ENCODE measurements around the gene PDE4D. TPM values are rescaled to one million over a fixed set of nuclear protein-coding genes. Genes with fewer than 3 reads are reported as not detected.
A peak's percentile ranks its signal among the peaks of the same experiment; 100 is the strongest.

Gene PDE4D
- total RNA-seq, 1 donor from 2014 or later, result 13.2 TPM

GRCh38 chr5:59218424-59219045 is 675.0 kb downstream of the PDE4D start:
- no peaks in the 10 kb centered on the region for H3K9me3 Mint-ChIP-seq (ENCODE audit: unreplicated experiment)
- no peak for DNase-seq
- H3K27ac Mint-ChIP-seq (ENCODE audit: unreplicated experiment), result no peak overlapping the region
- TF ChIP-seq CTCF (IDR thresholded peaks at IDR 0.05; ENCODE audit: partially characterized antibody, unreplicated experiment), result peak; percentile 63
- H3K4me1 Mint-ChIP-seq (ENCODE audit: low read depth, unreplicated experiment), result peaks cover 14% of the 10 kb centered on the region
- no peaks in the 10 kb centered on the region for H3K36me3 Mint-ChIP-seq (ENCODE audit: unreplicated experiment)
- H3K27me3 Mint-ChIP-seq (ENCODE audit: unreplicated experiment), result no peaks in the 10 kb centered on the region
- H3K4me3 Mint-ChIP-seq (ENCODE audit: unreplicated experiment), result no peak overlapping the region

GRCh38 chr5:59216841-59217240 is 676.7 kb downstream of the PDE4D start:
- H3K9me3 Mint-ChIP-seq (ENCODE audit: unreplicated experiment), result no peaks in the 10 kb centered on the region
- peaks cover 5% of the 10 kb centered on the region for H3K4me1 Mint-ChIP-seq (ENCODE audit: low read depth, unreplicated experiment)
- DNase-seq, result no peak
- H3K36me3 Mint-ChIP-seq (ENCODE audit: unreplicated experiment), result no peaks in the 10 kb centered on the region
- no peaks in the 10 kb centered on the region for H3K27me3 Mint-ChIP-seq (ENCODE audit: unreplicated experiment)
- H3K4me3 Mint-ChIP-seq (ENCODE audit: unreplicated experiment), result no peak overlapping the region
- H3K27ac Mint-ChIP-seq (ENCODE audit: unreplicated experiment), result no peak overlapping the region
- no peak for TF ChIP-seq CTCF (IDR thresholded peaks at IDR 0.05; ENCODE audit: partially characterized antibody, unreplicated experiment)

GRCh38 chr5:59212596-59212995 is 680.9 kb downstream of the PDE4D start:
- no peak for TF ChIP-seq CTCF (IDR thresholded peaks at IDR 0.05; ENCODE audit: partially characterized antibody, unreplicated experiment)
- H3K4me1 Mint-ChIP-seq (ENCODE audit: low read depth, unreplicated experiment), result no peaks in the 10 kb centered on the region
- no peak for DNase-seq
- H3K9me3 Mint-ChIP-seq (ENCODE audit: unreplicated experiment), result no peaks in the 10 kb centered on the region
- no peak overlapping the region for H3K27ac Mint-ChIP-seq (ENCODE audit: unreplicated experiment)
- H3K27me3 Mint-ChIP-seq (ENCODE audit: unreplicated experiment), result no peaks in the 10 kb centered on the region
- no peaks in the 10 kb centered on the region for H3K36me3 Mint-ChIP-seq (ENCODE audit: unreplicated experiment)
- no peak overlapping the region for H3K4me3 Mint-ChIP-seq (ENCODE audit: unreplicated experiment)

- no peak overlapping the region for H3K4me3 Mint-ChIP-seq (ENCODE audit: unreplicated experiment)
- no peak for DNase-seq
- H3K27ac Mint-ChIP-seq (ENCODE audit: unreplicated experiment), result no peak overlapping the region
- H3K4me1 Mint-ChIP-seq (ENCODE audit: low read depth, unreplicated experiment), result no peaks in the 10 kb centered on the region
- no peaks in the 10 kb centered on the region for H3K27me3 Mint-ChIP-seq (ENCODE audit: unreplicated experiment)
- H3K36me3 Mint-ChIP-seq (ENCODE audit: unreplicated experiment), result no peaks in the 10 kb centered on the region
- no peak for TF ChIP-seq CTCF (IDR thresholded peaks at IDR 0.05; ENCODE audit: partially characterized antibody, unreplicated experiment)
- no peaks in the 10 kb centered on the region for H3K9me3 Mint-ChIP-seq (ENCODE audit: unreplicated experiment)
Observed at GRCh38 chr5:59209758-59210359, 683.7 kb downstream of the PDE4D start.

GRCh38 chr5:59208474-59208873 is 685.1 kb downstream of the PDE4D start:
- H3K36me3 Mint-ChIP-seq (ENCODE audit: unreplicated experiment), result no peaks in the 10 kb centered on the region
- no peaks in the 10 kb centered on the region for H3K9me3 Mint-ChIP-seq (ENCODE audit: unreplicated experiment)
- H3K4me3 Mint-ChIP-seq (ENCODE audit: unreplicated experiment), result no peak overlapping the region
- DNase-seq, result no peak
- H3K4me1 Mint-ChIP-seq (ENCODE audit: low read depth, unreplicated experiment), result no peaks in the 10 kb centered on the region
- no peak for TF ChIP-seq CTCF (IDR thresholded peaks at IDR 0.05; ENCODE audit: partially characterized antibody, unreplicated experiment)
- H3K27ac Mint-ChIP-seq (ENCODE audit: unreplicated experiment), result no peak overlapping the region
- no peaks in the 10 kb centered on the region for H3K27me3 Mint-ChIP-seq (ENCODE audit: unreplicated experiment)
